Nephron progenitor cell (in vitro differentiated cells): Measurements from ENCODE around the gene HOMER3.

Source experiments
- DNase-seq: peaks from one replicate; pipeline ENCODE4 v3.0.0; 2021
- H3K27ac Mint-ChIP-seq: 2 replicates; pipeline ENCODE4 v1.8.0; 2021; ENCODE audit warnings: mild to moderate bottlenecking, moderate library complexity, mixed read lengths
- H3K27me3 Mint-ChIP-seq: 2 replicates; pipeline ENCODE4 v1.8.0; 2021; ENCODE audit warnings: mild to moderate bottlenecking, low read depth, mixed read lengths; ENCODE audit not compliant: poor library complexity
- H3K36me3 Mint-ChIP-seq: 2 replicates; pipeline ENCODE4 v1.8.0; 2021; ENCODE audit warnings: low read depth, mixed read lengths
- H3K4me1 Mint-ChIP-seq: 2 replicates; pipeline ENCODE4 v1.8.0; 2021; ENCODE audit warnings: mixed read lengths
- H3K4me3 Mint-ChIP-seq: 2 replicates; pipeline ENCODE4 v1.8.0; 2021; ENCODE audit warnings: mild to moderate bottlenecking, moderate library complexity, mixed read lengths
- H3K9me3 Mint-ChIP-seq: 2 replicates; pipeline ENCODE4 v1.8.0; 2021; ENCODE audit warnings: mild to moderate bottlenecking, moderate library complexity, mixed read lengths
- TF ChIP-seq, protein P1 (sequence below): fragments of 200-600 bp; sonication (generic); IDR thresholded peaks from 2 replicates; pipeline ENCODE4 v1.5.0; 2021; ENCODE audit warnings: antibody characterized with exemption

The HOMER3 gene

DNA sequence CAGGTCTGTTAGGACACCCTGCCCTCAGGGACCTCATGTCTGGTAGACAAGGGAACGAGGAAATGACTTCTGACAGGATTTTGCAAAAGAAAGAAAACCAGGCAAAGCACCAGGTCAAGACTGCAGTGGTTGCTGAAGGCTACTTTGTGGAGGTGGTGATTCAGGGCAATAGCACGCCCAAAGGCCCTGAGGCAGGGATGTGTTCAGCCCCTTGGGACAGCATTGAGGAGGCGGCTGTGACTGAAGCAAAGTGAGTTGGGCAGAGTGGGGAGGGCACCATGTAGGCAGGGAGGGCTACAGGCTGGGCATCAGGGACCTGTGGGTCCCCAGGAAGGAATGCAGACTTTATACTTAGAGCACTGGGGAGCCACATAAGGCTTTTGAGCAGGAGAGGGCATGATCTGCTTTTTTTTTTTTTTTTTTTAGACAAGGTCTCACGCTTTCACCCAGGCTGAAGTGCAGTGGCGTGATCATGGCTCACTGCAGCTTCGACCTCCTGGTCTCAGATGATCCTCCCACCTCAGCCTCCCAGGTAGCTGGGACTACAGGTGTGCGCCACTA is 10.8 kb upstream of the HOMER3 start:
- H3K36me3 Mint-ChIP-seq = peaks cover 3% of the 10 kb centered on the region
- H3K27ac Mint-ChIP-seq = no peak overlapping the region
- TF ChIP-seq, protein P1, sequence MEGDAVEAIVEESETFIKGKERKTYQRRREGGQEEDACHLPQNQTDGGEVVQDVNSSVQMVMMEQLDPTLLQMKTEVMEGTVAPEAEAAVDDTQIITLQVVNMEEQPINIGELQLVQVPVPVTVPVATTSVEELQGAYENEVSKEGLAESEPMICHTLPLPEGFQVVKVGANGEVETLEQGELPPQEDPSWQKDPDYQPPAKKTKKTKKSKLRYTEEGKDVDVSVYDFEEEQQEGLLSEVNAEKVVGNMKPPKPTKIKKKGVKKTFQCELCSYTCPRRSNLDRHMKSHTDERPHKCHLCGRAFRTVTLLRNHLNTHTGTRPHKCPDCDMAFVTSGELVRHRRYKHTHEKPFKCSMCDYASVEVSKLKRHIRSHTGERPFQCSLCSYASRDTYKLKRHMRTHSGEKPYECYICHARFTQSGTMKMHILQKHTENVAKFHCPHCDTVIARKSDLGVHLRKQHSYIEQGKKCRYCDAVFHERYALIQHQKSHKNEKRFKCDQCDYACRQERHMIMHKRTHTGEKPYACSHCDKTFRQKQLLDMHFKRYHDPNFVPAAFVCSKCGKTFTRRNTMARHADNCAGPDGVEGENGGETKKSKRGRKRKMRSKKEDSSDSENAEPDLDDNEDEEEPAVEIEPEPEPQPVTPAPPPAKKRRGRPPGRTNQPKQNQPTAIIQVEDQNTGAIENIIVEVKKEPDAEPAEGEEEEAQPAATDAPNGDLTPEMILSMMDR = no peak
- no peak for DNase-seq
- no peaks in the 10 kb centered on the region for H3K9me3 Mint-ChIP-seq
- peaks cover 16% of the 10 kb centered on the region for H3K4me1 Mint-ChIP-seq
- no peak overlapping the region for H3K4me3 Mint-ChIP-seq
- H3K27me3 Mint-ChIP-seq = peaks cover 5% of the 10 kb centered on the region

DNA sequence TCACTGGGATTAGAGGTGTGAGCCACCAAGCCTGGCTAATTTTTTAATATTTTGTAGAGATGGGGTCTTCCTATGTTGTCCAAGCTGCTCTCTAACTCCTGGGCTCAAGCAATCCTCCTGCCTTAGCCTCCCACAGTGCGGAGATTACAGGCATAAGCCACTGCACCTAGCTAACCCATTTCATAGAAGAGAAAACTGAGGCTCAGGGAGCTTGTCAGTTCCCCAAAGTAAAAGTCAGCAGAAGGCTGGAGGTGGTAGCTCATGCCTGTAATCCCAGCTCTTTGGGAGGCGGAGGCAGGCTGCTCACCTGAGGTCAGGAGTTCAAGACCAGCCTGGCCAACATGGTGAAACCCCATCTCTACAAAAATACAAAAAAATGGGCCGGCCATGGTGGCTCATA is 8.8 kb upstream of the HOMER3 start:
- H3K4me1 Mint-ChIP-seq = peaks cover 11% of the 10 kb centered on the region
- TF ChIP-seq, protein P1 = no peak
- H3K27ac Mint-ChIP-seq = no peak overlapping the region
- H3K4me3 Mint-ChIP-seq = no peak overlapping the region
- H3K27me3 Mint-ChIP-seq = peaks cover 5% of the 10 kb centered on the region
- H3K9me3 Mint-ChIP-seq = no peaks in the 10 kb centered on the region
- H3K36me3 Mint-ChIP-seq = peaks cover 14% of the 10 kb centered on the region
- DNase-seq = no peak

DNA sequence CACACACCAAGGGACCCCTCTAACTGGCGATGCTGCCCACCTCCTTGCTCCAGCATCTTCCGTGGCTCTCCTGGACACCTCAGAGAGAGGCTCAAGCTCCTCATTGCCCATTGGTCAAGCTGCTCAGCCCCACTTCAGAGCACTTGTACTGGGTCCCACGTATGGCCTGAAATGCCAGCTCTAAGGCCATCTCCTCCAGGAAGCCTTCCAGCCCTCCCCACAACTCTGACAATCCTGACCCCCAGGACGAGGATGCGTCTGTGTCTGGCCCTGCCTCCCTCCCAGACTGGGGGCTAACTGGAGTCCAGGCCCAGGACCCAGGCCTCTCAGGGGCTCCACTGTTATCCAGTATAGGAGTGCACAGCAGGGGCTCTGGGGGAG is 7.9 kb upstream of the HOMER3 start:
- TF ChIP-seq, protein P1 = no peak
- Mint-ChIP-seq H3K27me3 (peaks cover 5% of the 10 kb centered on the region), H3K9me3 (no peaks in the 10 kb centered on the region), H3K4me1 (peaks cover 11% of the 10 kb centered on the region), H3K36me3 (peaks cover 14% of the 10 kb centered on the region), H3K4me3 (no peak overlapping the region), H3K27ac (no peak overlapping the region)
- no peak for DNase-seq

DNA sequence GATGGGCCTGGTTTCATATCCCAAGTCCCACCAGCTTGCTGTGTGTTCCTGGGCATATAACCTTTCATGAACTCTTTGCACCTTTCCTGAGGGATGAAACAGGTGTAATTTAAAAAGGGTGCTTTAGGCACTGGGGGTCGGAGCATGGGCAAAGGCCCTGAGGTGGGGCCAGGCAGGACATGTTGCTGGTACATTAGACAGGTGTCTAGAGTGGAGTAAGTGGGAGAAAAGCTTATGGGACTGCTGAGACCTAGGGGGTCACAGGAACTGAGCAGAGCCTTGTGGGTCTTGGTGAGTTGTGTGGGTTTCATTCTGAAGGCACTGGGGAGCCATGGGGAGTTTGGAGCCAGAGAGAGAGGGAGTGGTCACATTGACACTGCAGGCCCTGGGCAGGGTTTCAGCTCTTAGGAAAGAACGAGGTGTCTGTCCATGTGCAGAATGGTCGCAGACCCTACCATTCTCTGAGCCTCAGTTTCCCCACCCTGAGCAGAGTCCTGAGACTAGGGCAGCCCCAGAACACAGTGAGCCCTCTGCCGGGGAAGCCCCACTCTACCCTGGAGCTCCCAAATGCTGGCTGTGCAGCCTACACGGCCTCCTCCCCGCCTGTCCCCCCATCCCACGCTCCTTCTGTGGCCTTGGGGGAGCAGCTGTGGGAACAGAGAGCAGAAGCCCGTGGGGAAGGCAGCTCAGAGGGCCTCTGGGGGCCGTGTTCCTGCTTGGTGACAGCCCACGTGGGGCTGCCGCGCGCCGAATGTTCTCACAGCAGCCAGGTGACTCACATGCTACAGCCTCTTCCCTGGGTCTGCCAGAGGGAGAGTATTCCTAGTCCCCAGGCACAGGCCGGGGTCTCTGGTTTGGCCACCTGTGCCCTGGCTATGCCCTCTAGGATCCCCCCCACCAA is 7.3 kb upstream of the HOMER3 start:
- H3K27ac Mint-ChIP-seq = peak overlapping the region; percentile 86
- no peak for DNase-seq
- peaks cover 9% of the 10 kb centered on the region for H3K4me1 Mint-ChIP-seq

DNA sequence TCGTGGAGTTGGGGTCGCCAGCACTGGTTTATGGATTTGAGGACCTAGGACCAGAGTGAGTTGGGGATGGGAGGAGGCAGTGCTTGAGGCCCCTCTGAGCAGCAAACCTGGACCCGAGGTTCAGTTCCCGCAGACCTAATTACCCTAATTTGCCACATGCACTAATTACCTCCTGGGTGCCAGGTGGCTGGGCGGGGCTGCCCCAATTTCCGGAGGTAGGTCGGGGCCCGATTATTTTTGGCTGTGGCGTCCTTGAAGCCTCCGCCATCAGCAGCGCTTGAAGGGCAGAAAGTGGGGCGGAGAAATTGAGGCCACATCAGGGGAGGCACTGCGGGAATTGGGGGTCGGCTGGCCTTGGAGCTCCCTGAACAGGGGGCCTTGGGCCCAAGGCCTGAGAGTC is 5.9 kb upstream of the HOMER3 start:
- peaks cover 9% of the 10 kb centered on the region for H3K4me1 Mint-ChIP-seq
- TF ChIP-seq, protein P1 = no peak
- DNase-seq = no peak
- no peaks in the 10 kb centered on the region for H3K27me3 Mint-ChIP-seq
- H3K27ac Mint-ChIP-seq = no peak overlapping the region
- no peak overlapping the region for H3K4me3 Mint-ChIP-seq
- no peaks in the 10 kb centered on the region for H3K9me3 Mint-ChIP-seq
- peaks cover 14% of the 10 kb centered on the region for H3K36me3 Mint-ChIP-seq

More for the DNA sequence above, 7.3 kb upstream of the HOMER3 start:
- peaks cover 14% of the 10 kb centered on the region for H3K36me3 Mint-ChIP-seq
- H3K4me3 Mint-ChIP-seq = no peak overlapping the region
- no peaks in the 10 kb centered on the region for H3K9me3 Mint-ChIP-seq
- TF ChIP-seq, protein P1 = no peak
- peaks cover 5% of the 10 kb centered on the region for H3K27me3 Mint-ChIP-seq

DNA sequence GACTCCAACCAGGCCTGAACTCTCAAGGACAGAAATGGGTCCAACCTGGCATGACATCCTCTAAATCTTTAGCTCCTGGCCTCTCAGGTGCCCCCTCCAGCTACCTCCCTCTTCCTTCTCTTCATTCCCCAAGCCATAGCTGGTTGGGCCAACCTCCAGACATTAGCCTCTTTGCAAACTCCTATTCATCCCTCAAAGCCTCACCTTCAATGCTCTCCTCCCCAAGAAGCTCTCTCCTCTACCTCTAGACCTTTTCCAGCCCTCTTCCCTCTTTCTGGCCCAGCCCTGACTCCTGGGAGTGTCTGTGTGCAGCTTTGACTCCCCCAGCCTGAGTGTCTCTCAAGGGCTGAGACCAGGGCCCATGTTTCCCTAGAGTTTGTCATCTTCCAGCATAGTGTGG is 5.3 kb upstream of the HOMER3 start:
- peaks cover 3% of the 10 kb centered on the region for H3K27me3 Mint-ChIP-seq
- H3K4me3 Mint-ChIP-seq = no peak overlapping the region
- peaks cover 14% of the 10 kb centered on the region for H3K36me3 Mint-ChIP-seq
- peaks cover 14% of the 10 kb centered on the region for H3K4me1 Mint-ChIP-seq
- no peak for DNase-seq
- no peaks in the 10 kb centered on the region for H3K9me3 Mint-ChIP-seq
- peak overlapping the region; percentile 12 for H3K27ac Mint-ChIP-seq
- TF ChIP-seq, protein P1 = no peak
